ENCODE results near the gene CCDC192.

DNA sequence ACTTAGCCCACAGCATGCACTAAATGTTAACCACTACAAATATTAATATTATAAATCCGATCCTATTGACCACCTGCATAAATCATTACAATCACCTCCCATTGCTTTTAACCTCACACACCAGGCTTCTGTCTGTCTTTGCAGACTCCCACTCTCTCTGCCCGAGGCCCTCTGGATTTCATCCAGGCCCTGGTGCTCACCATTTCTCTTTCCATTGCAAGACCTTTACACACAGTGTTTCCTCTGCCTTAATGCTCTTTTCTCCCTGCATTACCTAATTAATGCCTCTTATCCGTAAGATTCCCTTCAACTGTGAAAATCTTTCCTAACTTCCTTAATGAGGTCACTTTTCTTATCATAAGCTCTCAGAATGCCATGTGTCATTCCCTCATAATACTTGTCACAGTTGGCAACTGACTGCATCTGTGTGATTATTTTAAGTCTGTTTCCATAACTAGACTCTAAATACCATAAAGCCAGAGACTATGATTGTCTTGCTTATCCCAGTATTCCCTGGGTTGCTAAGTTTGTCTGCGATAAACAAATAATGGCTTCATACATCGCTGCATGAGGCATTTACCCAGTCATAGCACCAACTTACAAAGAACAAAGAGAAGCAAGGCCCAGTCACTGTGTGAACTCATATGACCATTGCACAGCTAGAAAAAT, 155.1 kb downstream of the CCDC192 start:
- TF ChIP-seq, protein P1, sequence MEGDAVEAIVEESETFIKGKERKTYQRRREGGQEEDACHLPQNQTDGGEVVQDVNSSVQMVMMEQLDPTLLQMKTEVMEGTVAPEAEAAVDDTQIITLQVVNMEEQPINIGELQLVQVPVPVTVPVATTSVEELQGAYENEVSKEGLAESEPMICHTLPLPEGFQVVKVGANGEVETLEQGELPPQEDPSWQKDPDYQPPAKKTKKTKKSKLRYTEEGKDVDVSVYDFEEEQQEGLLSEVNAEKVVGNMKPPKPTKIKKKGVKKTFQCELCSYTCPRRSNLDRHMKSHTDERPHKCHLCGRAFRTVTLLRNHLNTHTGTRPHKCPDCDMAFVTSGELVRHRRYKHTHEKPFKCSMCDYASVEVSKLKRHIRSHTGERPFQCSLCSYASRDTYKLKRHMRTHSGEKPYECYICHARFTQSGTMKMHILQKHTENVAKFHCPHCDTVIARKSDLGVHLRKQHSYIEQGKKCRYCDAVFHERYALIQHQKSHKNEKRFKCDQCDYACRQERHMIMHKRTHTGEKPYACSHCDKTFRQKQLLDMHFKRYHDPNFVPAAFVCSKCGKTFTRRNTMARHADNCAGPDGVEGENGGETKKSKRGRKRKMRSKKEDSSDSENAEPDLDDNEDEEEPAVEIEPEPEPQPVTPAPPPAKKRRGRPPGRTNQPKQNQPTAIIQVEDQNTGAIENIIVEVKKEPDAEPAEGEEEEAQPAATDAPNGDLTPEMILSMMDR (IDR thresholded peaks at IDR 0.05): no peak
- no peak for TF ChIP-seq POLR2A (IDR thresholded peaks at IDR 0.05)
